ENCODE results near the gene THSD7B. TPM values are rescaled to one million over a fixed set of nuclear protein-coding genes. Genes with fewer than 3 reads are reported as not detected.

Gene THSD7B
- total RNA-seq, 1 donor from 2014 or later, result 10.5 TPM

GRCh38 chr2:137291836-137292570 lies 526.7 kb downstream of the THSD7B start:
- TF ChIP-seq, protein P1, sequence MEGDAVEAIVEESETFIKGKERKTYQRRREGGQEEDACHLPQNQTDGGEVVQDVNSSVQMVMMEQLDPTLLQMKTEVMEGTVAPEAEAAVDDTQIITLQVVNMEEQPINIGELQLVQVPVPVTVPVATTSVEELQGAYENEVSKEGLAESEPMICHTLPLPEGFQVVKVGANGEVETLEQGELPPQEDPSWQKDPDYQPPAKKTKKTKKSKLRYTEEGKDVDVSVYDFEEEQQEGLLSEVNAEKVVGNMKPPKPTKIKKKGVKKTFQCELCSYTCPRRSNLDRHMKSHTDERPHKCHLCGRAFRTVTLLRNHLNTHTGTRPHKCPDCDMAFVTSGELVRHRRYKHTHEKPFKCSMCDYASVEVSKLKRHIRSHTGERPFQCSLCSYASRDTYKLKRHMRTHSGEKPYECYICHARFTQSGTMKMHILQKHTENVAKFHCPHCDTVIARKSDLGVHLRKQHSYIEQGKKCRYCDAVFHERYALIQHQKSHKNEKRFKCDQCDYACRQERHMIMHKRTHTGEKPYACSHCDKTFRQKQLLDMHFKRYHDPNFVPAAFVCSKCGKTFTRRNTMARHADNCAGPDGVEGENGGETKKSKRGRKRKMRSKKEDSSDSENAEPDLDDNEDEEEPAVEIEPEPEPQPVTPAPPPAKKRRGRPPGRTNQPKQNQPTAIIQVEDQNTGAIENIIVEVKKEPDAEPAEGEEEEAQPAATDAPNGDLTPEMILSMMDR (IDR thresholded peaks at IDR 0.05; ENCODE audit: unreplicated experiment), result no peak
- Mint-ChIP-seq H3K9me3 (ENCODE audit: unreplicated experiment) (no peaks in the 10 kb centered on the region), H3K4me3 (ENCODE audit: unreplicated experiment) (no peak overlapping the region), H3K4me1 (ENCODE audit: unreplicated experiment) (no peaks in the 10 kb centered on the region), H3K27ac (ENCODE audit: unreplicated experiment) (no peak overlapping the region), H3K36me3 (ENCODE audit: low read depth, unreplicated experiment) (no peaks in the 10 kb centered on the region), H3K27me3 (ENCODE audit: unreplicated experiment) (no peaks in the 10 kb centered on the region)
- DNase-seq (ENCODE audit: low spot score), result no peak

DNA sequence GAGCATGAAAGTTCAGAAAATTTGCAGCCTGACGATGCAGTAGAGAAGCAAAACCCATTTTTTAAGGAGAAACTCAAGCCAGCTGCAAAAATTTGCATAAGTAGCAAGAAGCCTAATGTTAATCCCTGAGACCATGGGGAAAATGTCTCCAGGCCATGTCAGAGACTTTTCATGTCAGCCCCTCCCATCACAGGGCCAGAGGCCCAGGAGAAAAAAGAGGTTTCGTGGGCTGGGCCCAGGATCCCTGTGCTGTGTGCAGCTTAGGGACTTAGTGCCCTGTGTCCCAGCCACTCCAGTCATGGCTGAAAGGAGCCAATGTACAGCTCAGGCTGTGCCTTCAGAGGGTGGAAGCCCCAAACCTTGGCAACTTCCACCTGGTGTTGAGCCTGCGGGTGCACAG lies 533.0 kb downstream of the THSD7B start:
- DNase-seq (ENCODE audit: low spot score), result no peak
- H3K4me3 Mint-ChIP-seq (ENCODE audit: unreplicated experiment), result no peak overlapping the region

GRCh38 chr2:137300987-137301386 lies 535.6 kb downstream of the THSD7B start:
- Mint-ChIP-seq H3K27ac (ENCODE audit: unreplicated experiment) (no peak overlapping the region), H3K9me3 (ENCODE audit: unreplicated experiment) (peaks cover 7% of the 10 kb centered on the region), H3K27me3 (ENCODE audit: unreplicated experiment) (no peaks in the 10 kb centered on the region), H3K4me3 (ENCODE audit: unreplicated experiment) (no peak overlapping the region), H3K36me3 (ENCODE audit: low read depth, unreplicated experiment) (peaks cover 7% of the 10 kb centered on the region), H3K4me1 (ENCODE audit: unreplicated experiment) (no peaks in the 10 kb centered on the region)
- TF ChIP-seq, protein P1 (IDR thresholded peaks at IDR 0.05; ENCODE audit: unreplicated experiment), result no peak
- no peak for DNase-seq (ENCODE audit: low spot score)

More for the DNA sequence above, 533.0 kb downstream of the THSD7B start:
- TF ChIP-seq, protein P1 (IDR thresholded peaks at IDR 0.05; ENCODE audit: unreplicated experiment), result no peak
- no peaks in the 10 kb centered on the region for H3K4me1 Mint-ChIP-seq (ENCODE audit: unreplicated experiment)
- H3K36me3 Mint-ChIP-seq (ENCODE audit: low read depth, unreplicated experiment), result peaks cover 7% of the 10 kb centered on the region
- no peaks in the 10 kb centered on the region for H3K27me3 Mint-ChIP-seq (ENCODE audit: unreplicated experiment)
- H3K9me3 Mint-ChIP-seq (ENCODE audit: unreplicated experiment), result peaks cover 7% of the 10 kb centered on the region
- H3K27ac Mint-ChIP-seq (ENCODE audit: unreplicated experiment), result no peak overlapping the region

GRCh38 chr2:137302957-137303356 lies 537.6 kb downstream of the THSD7B start:
- no peak for DNase-seq (ENCODE audit: low spot score)
- H3K4me3 Mint-ChIP-seq (ENCODE audit: unreplicated experiment), result no peak overlapping the region
- no peaks in the 10 kb centered on the region for H3K27me3 Mint-ChIP-seq (ENCODE audit: unreplicated experiment)
- TF ChIP-seq, protein P1 (IDR thresholded peaks at IDR 0.05; ENCODE audit: unreplicated experiment), result no peak
- no peaks in the 10 kb centered on the region for H3K4me1 Mint-ChIP-seq (ENCODE audit: unreplicated experiment)
- peaks cover 3% of the 10 kb centered on the region for H3K9me3 Mint-ChIP-seq (ENCODE audit: unreplicated experiment)
- H3K36me3 Mint-ChIP-seq (ENCODE audit: low read depth, unreplicated experiment), result peaks cover 2% of the 10 kb centered on the region
- no peak overlapping the region for H3K27ac Mint-ChIP-seq (ENCODE audit: unreplicated experiment)

DNA sequence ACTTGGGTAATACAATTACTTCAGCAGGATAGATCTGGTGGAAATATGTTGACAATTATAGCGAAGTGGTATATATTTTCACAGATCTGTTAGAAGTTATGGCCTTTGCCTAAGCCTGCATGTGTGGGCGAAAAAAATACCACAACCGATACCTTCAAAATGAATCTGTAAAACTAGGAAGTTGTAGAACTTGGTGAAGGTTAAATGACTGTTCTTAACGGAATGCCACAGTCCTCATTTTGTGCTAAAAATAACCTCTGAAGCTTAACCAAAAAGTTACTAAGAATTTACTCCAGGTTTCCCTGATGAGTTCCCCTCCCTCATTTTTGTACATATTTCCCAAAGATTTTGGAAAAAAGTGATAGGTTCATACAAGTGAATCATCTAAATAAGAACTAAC lies 550.7 kb downstream of the THSD7B start:
- Mint-ChIP-seq H3K9me3 (ENCODE audit: unreplicated experiment) (no peaks in the 10 kb centered on the region), H3K4me3 (ENCODE audit: unreplicated experiment) (no peak overlapping the region), H3K27me3 (ENCODE audit: unreplicated experiment) (no peaks in the 10 kb centered on the region), H3K4me1 (ENCODE audit: unreplicated experiment) (no peaks in the 10 kb centered on the region), H3K36me3 (ENCODE audit: low read depth, unreplicated experiment) (no peaks in the 10 kb centered on the region), H3K27ac (ENCODE audit: unreplicated experiment) (no peak overlapping the region)
- TF ChIP-seq, protein P1 (IDR thresholded peaks at IDR 0.05; ENCODE audit: unreplicated experiment), result no peak
- DNase-seq (ENCODE audit: low spot score), result no peak

Data from endothelial cell (in vitro differentiated cells).